Kidney glomerular epithelial cell (primary cell): Measurements from ENCODE around the gene SMIM1.
A peak's percentile ranks its signal among the peaks of the same experiment; 100 is the strongest.
"Not testable (repeated sequence)": the region's sequence is repeated elsewhere in the genome, so short reads cannot be mapped to it uniquely, and the experiment has no call there.

Experiments
- DNase-seq: peaks from one replicate; lab custom pipeline; 2025; lab: John Stamatoyannopoulos, UW

Gene SMIM1

DNA sequence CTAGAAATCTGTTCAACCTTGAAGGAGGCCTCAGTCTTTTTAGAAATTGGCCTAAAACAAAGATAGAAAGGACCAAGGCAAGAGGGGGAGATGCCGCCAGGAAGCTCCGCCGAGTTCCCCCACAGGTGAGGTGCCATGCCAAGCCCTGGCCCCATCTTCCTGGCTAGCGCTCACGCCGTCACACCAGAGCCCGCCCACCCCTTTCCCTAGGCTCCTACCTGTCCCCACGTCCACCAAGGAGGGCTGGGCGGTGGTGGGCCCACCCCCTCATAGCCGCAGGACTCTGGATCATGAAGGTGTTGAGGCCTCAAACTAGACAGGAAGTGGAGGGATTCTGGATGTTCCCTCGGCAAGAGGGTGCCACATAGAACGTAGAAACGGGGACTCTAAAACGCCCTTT lies 35.8 kb upstream of the SMIM1 start:
- DNase-seq, result no peak

DNA sequence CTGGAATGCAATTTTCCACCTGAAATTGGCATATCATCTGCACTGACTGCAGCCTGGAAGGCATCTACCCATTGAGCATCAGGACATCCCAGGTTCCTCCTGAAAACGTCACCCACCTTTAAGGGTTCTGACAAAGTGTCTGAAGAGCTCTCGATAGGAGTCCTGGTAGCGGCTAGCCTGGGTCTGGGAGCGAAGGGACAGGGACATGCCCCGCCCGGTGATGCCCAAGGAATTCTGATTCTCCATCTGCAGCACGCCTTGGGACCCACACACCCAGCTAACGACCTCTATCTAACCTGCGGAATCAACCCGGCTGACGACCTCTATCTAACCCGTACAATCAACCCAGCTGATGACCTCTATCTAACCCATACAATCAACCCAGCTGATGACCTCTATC lies 33.6 kb upstream of the SMIM1 start:
- no peak for DNase-seq

DNA sequence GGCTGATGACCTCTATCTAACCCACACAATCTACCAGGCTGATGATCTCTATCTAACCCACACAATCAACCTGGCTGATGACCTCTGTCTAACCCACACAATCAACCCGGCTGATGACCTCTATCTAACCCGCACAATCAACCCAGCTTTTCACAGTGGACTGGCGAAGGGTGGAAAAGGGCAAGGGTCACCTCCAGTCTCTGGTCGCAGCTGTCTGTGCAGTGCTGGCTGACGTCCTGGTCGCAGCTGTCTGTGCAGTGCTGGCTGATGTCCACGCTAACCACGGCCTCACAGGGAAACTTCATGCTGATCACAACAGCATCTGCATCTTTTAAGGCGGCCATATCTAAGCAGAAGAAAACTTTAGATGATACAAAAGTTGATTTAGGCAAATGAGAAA lies 32.5 kb upstream of the SMIM1 start:
- DNase-seq, result no peak

DNA sequence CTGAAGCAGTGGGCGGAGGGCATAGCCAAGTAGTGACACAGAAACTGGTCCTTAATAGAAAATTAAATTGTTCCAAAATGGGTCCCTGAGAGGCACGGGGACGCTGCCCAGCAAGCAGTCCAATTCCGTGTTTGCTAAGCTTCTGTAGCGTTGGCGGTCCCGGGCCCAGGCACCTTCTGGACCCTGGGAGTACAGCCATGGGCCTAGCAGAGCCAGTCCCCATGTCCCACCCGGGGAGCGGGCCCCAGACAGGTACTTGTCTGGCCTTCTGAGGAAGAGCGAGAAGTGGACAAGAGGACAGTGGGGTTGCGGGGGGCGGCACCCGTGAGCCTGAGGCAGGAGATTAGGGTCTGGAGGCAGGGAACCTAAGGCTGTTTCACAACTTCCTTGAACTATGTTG lies 31.8 kb upstream of the SMIM1 start:
- no peak for DNase-seq

DNA sequence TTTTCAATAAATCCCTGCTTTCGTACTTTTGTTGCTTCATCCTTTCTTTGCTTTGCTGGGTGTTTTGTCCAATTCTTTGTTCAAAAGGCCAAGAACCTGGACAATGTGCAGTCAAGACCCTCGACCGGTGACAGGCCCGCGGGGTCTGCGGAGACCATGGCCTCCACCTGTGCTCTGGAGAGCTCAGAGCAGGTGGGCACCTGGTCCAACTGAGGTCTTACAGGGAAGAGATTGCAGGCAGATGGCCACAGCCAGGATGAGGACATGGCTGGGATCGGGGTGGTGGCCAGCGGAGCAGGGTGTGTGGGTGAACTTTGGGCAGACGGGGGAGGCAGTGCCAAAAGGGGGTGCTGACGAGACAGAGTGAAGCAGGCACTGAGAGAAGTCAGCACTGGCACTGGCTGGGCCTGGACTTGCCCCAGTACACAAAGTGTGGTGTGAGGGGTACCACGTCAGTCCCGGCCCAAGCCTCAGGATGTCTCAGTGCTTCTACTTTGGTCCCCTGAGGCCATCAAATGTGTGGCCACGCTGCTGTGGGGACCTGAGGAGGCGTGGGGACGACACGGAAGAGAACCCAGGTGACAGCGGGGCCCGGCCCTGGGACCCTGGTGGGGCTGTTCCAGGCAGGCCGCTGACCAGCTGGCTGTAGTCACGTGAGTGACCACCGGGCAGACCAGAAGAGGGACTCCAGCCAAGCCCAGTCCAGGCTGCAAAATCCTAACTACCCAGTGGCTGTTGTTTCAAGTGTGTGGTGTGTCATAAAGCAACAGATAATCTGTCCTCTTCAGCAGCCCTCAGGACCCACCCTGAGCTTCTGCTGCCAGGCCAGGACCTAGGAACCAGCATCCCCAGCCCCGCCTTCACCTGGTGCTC lies 30.7 kb upstream of the SMIM1 start:
- DNase-seq, result no peak

DNA sequence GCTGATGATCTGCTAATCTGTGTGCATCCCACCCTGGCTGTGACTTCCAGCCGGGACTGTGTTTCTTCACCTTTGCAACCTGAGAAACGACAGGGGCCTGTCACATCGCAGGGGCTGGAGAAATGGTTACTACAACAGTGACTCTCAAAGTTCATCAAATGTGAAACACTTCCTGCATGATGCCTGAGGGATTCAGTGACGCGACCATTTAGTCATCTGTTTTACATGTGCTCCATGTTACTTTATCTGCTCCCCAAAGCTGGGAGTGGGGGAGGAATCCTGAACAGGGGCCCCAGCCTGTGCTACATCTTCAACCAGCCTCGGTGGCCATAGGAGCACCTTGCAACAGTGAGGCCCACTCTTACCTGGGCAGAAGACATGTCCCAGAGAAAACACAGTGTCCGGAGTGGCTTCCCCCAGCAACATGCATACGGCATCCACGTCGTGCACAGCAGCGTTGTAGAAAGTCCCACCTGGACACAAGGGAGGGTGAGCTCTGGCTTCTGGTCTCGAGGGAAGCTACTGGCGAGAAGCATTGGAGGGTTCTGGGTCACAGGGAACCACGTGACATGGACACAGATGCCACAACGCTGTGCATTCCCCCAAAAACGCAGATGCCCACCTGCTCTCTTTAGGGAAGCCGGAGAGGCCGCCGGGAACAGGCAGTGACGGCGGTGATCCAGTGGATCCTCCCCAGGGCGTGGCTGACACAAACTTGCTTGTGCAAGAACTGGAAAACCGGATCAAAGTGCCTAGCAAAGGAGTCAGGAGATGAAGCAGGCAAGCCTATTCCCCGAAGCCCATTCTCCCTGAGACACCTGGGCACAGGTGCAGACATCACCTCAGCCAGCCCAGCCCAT lies 29.9 kb upstream of the SMIM1 start:
- DNase-seq, result no peak

DNA sequence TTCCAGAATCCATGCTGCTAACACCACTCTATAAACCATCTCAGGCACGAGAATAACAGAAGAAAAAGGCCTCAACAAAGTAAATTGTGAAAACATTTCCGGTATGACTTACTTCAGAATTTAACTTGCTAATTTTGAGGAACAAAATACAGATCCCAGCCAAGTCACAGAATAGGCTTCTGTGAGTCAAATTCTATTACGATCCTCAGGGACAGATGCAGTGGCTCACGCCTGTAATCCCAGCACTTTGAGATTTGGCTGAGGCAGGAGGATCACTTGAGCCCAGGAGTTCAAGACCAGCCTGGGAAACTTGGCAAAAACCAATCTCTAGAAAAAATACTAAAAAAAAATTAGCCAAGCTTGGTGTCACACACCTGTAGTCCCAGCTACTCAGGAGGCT lies 29.1 kb upstream of the SMIM1 start:
- no peak for DNase-seq

DNA sequence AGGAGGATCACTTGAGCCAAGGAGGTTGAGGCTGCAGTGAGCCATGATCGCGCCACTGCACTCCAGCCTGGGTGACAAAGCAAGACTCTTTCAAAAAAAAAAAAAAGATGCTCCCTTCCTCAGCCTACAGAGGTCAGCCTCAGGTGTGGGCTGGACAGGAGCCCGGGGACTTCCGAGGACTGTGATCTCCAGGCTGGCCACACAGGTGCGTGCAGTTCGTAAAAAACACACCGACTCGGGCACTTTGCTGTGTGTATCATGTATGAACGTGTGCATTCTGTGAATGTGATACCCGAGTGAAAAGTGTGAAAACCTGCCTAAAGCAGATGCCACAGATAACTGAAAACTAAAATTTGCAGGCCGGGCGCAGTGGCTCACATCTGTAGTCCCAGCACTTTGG lies 28.7 kb upstream of the SMIM1 start:
- DNase-seq, result no peak

DNA sequence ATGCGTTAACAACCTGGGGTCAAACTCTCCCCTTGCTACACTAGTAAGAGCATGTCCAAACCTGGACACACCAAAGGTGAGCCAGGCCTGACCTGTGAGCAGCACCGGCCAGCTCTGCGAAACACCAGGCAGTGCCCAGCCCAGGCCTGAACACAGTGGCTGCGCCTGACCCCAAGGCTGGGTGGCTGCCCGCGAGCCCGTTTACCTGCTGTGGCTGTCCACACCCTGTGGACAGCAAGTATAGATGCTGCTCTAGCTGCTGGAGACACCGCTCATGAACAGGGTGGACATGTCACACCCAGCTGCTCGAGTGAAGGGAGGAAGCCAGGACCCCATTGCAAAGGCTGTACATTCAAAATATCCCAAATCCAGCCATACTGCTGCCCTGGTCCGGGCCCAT lies 27.9 kb upstream of the SMIM1 start:
- DNase-seq, result no peak

DNA sequence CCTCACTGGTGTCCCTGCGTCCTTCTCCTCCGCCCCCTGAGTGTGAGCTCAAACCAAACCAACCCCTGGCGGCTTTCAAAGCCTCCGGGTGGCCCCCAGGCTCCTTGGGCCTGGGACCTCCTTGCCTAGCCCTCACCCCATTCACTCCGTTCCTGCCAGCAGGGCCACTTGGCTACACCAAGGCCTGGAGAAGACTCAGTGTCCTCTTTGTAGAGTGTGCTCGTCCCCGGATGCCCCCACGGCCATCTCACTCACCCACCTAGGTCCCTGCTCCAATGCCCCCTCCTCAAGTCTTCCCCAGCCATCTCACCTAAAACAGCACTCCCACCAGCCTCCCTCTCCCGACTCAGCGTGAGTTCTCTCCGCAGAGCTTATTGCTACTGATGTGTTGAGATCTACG lies 27.5 kb upstream of the SMIM1 start:
- no peak for DNase-seq

DNA sequence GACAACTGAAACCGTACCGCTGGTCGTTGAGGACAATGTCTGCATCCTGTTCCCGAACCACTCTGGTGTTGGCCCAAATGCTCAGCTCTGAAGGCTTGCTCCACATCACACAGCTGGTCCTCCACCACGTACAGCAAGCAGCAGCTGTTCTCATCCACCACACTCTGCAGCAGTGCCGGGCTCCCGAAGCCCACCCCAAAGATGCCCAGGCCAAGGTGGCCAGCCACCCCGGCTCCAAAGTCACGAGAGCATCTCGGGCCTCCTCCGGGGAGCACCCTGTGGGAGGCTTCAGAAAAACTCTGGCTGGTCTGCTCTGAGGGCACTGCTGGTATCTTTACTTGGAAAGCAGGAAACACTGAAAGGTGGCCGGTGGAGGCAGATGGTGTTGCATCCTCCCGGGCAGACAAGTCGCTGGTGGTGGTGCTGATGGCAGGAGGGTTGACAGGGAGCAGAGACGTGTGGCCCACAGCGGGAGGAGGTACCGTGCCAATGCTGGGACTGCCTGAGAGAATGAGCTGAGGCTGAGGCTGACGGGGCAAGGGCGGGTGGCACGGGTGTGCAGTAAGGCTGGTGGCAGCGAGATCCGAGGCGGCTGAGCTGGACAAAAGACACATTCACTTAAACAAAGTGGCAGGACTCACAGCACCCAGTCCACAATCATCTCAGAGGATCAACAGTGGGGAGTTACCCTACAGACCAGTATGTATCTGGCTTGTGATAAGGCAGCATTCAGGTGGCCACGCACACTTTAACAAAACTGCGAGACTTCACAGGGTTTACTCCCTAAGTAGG lies 26.8 kb upstream of the SMIM1 start:
- no peak for DNase-seq

DNA sequence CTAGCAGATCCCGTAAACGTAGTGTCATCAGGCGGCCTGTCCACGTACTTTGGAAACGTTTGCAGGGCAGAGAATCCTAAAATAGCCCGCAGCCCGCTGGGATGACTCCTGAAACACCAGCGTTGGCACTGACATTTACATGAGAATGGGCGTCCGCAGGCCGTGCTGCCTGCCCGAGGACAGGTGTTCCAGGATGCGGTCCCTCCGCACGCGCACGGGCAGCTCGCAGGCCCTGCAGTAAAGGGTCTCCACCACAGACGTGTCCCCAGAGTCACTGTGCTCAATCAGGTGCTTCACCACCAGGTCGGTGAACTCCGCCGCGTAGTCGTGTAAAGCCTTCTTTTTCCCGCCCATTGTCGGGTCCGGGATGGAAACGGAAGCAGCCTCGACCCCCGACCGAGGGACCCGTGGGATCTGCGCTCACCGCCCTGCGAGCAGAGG lies 26.1 kb upstream of the SMIM1 start:
- no peak for DNase-seq

DNA sequence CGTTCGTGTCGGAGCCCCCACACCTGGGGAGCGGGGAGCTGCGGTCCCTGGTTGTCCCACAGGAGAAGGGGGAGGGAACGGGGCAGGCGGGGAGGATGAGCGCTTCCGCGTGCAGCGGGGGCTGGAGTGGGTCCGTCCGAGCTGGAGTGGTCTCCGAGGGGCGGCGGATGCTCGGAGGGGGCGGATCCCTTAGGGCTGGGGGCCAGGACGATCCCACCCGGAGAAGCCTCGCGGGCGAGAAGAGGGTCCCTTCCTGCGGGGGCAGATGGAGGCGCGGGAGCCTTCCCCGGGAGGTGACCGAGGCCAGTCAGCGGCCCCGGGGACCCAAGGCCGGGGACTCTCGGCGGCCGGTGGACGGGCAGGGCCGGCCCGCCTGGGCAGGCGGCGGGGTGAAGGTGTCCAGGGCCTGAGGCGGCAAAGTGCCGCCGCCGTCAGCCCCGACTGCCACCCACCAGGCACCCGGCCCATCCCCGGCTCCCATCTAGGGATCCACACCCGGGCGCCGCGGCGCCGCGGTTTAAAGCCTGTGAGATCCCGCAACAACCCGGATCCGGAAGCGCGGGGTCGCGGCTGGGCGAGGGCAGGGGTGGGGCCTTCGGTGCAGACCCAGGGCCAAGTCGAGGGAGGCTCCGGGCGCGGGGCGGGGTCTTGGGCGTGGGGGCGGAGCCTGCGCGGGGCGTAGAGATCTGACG lies 25.6 kb upstream of the SMIM1 start:
- peak; percentile 58 for DNase-seq

DNA sequence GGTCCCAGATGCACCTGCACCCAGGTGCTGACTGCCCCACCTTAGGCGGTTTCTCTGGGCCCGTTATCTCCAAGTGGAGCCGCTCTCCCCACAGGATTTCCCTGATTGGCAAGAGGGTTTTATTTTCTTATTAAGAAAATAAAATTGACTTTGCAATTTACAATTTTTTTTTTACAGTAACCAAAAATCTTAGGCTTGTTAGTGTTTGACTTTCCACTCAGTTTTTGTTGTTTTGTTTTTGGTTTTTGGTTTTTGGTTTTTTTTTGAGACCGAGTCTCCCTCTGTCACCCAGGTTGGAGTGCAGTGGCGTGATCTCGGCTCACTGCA lies 25.1 kb upstream of the SMIM1 start:
- DNase-seq, result no peak

DNA sequence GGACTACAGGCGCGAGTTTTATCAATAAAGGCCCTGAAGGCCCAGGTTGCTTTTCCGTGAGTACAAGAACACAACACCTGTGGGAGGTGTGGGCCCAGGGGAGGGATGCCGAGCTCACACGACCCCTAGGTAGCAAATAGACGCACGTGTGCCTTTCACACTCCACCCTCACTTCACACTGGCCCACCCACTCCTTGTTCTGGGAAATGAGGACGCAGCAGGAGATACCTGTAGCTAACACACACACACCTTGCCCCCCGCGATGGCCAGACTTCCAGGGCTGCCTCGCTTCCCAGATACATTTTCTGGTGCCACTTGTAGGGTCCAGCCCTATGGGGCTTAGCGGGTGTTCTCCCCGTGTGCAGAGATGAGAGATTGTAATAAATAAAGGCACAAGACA lies 24.6 kb upstream of the SMIM1 start:
- no peak for DNase-seq

DNA sequence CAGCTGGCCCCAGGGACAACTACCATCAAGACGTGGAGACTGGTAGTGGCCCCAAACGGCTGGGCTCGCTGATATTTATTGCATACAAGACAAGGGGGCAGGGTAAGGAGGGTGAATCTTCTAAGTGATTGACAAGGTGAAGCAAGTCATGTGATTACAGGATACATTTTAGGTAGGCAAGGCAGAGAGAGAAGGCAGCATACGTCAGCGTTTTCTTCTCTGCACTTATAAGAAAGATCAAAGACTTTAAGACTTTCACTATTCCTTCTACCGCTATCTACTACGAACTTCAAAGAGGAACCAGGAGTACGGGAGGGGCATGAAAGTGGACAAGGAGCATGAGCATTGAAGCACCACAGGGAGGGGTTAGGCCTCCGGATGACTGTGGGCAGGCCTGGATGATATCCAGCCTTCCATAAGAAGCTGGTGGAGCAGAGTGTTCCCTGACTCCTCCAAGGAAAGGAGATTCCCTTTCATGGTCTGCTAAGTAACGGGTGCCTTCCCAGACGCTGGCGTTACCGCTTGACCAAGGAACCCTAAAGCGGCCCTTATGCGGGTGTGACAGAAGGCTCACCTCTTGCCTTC lies 24.1 kb upstream of the SMIM1 start:
- DNase-seq, result not testable (repeated sequence)

DNA sequence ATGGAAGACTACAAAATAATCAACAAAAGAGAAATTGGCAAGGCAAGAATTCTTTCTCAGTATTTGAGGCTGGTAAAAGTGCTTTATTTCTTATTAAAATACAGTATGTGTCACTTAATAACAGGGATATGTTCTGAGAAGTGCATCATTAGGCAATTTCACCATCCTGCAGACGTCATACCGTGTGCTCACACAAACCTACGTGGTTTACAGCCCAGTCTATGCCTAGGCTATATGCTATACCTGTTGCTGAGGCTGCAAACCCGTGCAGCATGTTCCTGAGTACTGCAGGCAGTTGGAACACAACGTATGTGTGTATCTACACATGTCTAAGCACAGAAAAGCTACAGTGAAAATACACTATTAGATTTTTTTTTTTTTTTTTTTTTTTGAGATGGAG lies 23.0 kb upstream of the SMIM1 start:
- no peak for DNase-seq

DNA sequence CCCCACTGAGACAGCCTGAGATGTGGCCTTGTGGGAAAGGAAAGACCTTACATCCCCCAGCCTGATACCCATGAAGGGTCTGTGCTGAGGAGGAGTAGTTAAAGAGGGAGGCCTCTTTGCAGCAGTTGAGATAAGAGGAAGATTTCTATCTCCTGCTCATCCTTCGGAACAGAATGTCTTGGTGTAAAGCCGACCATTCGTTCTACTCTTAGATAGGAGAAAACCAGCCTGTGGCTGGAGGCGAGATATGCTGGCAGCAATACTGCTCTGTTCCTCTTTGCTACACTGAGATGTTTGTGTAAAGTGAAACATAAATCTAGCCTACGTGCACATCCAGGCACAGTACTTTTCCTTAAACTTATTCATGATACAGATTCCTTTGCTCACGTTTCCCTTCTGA lies 21.8 kb upstream of the SMIM1 start:
- no peak for DNase-seq

DNA sequence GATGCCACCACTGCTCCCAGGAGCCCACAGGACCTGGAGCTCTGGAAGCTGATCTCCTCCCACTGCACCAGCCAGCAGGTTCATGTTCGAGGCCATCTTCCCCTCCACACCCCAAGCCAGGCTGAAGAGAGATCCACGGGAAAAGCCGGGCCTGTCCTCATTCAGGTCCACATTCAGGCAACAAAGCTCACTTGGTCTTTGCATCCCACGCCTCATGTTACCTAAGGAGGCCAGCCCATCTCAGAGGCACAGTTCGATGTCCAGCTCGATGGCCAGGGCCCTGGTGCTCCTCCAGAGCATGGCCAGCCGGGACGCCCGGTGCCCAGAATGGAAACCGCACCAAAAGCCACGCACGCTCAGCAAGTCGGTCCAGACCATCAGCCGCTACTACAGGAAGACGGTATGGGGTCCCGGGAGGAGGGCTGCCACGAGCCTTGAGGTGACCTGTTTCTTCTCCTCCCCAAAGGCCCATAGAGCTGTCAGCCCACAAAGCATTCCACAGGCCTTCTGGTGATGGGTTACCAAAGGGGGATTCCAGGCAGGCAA lies 20.1 kb upstream of the SMIM1 start, which contains the start of gene CCDC27:
Gene CCDC27 (plus strand): TSS at position 51 of the 546 bp plus-strand sequence. CDS start 32 bp downstream, at position 83.
- no peak for DNase-seq

DNA sequence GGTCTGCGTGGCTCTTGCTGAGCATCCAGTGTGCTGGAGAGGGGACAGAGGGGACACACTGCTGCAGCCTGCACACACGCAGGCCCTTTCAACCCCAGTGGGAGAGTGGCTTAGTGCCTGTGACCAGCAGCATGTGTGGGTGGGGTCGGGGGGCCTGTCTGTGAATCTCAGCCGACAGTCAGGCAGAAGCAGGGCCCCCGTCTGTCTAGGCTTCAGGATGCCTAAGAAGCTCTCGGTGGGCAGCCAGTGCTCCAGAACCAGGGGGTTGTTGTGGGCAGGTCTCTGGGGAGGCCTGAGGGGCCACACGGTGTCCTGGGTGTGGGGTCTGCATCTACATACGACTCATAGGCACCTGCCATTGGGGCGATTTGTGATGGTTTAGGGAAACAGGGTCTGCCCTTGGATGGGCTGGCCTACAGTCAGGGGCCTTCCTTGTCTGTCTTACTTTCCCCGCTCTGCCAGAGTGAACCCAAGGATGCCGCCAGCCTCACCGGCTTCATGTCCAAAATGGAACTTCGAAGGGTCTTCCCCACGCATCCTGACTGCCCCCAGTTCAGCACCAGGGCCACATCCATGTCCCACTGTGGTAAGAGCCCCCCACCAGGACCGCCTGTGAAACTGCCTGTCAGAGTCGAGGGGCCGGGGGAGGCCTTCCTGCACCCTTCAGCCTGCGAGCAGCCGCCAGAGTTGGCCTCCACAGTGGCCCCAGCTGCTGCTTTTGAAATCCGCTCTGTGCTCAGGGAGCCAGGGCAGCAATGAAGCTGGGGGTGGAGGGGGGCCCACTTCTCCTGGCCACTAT lies 18.7 kb upstream of the SMIM1 start:
- no peak for DNase-seq
